AG09319 (cell line): Measurements from ENCODE around the gene GOLGA7B.

ENCODE experiments used
- DNase-seq: peaks from one replicate; pipeline ENCODE4 v3.0.0-alpha.2; 2010; ENCODE audit warnings: low read depth; ENCODE audit errors: extremely low read depth
- TF ChIP-seq, protein P1 (sequence below): IDR thresholded peaks from 2 replicates; pipeline ENCODE4 v1.5.1; 2011; ENCODE audit warnings: low read depth, mild to moderate bottlenecking, inconsistent platforms, low read length, moderate library complexity

Gene GOLGA7B

DNA sequence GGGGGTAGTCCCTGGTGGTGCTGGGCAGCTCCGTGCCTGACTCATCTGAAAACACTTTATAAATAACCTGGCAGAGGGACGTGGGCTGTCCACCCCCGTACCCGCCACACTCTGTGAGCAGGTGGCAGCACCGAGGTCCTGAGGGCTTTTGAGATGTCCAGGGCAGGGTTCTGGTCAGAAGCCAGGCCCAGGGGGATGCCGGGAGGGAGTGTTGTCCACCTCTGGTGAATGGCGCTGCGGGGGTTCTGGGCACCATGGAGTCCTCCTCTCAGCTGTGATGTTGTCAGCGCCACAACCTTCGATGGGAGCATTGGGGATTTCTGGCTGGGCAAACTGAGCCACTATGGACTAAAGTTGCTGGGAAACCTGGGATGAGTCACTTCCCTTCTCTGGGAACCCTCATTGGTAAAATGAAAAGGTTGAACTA lies 27.4 kb upstream of the GOLGA7B start:
- DNase-seq: no peak
- TF ChIP-seq, protein P1, sequence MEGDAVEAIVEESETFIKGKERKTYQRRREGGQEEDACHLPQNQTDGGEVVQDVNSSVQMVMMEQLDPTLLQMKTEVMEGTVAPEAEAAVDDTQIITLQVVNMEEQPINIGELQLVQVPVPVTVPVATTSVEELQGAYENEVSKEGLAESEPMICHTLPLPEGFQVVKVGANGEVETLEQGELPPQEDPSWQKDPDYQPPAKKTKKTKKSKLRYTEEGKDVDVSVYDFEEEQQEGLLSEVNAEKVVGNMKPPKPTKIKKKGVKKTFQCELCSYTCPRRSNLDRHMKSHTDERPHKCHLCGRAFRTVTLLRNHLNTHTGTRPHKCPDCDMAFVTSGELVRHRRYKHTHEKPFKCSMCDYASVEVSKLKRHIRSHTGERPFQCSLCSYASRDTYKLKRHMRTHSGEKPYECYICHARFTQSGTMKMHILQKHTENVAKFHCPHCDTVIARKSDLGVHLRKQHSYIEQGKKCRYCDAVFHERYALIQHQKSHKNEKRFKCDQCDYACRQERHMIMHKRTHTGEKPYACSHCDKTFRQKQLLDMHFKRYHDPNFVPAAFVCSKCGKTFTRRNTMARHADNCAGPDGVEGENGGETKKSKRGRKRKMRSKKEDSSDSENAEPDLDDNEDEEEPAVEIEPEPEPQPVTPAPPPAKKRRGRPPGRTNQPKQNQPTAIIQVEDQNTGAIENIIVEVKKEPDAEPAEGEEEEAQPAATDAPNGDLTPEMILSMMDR: no peak

DNA sequence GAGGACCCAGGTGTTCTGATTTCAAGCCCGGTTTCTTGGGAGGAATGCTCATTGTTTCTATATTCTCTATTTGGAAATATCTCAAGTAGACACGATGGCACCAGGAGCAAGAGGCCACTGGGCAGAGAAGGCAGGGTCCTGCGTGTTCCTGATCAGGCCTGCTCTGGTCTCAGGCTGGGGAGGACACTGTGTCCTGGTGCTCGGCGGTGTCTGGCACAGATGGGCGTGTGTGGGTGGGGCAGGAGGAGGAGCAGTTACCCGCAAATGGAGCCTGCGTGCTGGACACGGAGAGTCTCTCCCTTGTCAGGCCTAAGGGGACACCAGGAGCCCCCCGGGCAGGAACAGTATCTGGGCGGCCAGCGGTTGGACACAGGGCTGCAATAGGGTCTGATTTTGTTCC lies 25.9 kb upstream of the GOLGA7B start:
- no peak for DNase-seq
- TF ChIP-seq, protein P1: no peak

DNA sequence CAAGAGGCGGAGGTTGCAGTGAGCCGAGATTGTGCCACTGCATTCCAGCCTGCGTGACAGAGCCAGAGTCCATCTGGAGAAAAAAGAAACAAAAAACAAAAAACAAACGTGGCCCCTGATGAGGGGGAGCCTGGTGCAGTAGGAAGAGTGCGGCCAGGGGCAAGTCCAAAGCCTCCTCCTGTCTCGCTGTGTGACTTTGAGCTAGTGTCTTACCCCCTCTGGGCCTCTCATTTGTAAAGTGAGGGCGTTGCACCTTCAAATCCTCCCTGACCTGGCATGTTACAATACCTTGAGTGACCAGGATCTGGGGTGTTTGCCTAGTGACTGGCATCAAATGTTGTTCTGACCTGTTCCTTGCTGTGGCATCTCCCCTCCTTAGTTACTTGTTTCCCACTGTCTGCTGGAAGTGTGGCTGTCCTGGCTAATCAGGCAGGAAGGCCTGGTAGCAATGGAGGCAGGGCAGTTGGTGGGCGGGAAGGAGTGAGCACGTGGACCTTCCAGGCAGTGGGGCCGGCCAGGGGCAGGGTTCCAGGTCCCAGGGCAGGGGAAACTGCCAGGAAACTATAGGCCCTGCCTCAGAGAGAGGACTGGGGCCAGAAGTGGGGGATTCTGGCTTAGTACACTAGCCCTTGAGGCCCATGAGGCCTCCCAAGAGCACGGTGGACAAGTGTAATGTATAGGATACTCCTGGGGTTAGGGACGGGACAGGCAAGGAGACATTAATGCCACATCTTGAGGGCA lies 24.5 kb upstream of the GOLGA7B start:
- TF ChIP-seq, protein P1: no peak
- DNase-seq: no peak

DNA sequence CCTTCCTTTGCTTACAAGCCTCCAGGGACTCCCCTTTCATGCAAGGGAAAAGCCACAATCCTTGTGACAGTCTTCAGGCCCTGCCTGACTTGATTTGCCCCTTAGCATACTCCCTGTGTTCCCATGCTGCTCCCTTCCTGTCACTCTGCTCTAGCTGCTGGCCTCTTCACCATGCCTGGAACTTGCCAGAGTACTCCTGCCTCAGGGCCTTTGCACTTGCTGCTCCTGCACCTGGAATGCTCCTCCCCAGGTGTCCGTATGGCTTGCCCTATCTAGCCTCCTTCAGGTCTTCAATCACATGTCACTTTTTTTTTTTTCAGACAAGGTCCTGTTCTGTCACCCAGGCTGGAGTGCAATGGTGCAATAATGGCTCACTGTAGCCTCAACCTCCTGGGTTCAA lies 22.8 kb upstream of the GOLGA7B start:
- DNase-seq: no peak
- TF ChIP-seq, protein P1: no peak

DNA sequence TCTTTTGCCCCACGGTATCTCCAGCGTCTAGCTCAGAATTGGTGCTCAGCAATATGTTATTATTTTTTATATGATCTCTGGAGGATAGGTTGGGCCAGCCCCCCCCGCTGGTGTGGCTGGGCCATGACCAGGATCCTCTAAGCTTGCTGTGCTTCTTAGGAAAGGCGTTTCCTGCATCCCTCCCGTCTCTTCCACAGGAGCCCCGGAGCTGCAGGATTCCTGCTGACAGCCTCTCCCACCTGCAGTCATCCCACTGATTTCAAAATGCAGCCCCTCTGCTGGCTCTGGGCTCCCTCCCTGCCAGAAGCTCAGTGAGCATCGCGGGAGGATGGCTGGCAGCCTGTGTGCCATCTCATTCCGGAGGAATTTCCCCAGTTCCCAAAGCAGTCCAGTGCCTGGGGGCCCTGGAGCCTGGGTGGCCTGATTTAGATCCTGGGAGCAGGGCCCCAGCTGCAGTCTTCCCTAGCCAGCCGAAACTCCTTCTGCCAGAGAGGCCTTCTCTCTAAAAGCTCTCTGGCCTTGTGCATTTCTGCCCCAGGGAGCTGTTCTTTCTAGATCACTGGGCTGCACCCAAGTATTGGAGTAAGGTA lies 21.8 kb upstream of the GOLGA7B start:
- no peak for DNase-seq
- TF ChIP-seq, protein P1: no peak

DNA sequence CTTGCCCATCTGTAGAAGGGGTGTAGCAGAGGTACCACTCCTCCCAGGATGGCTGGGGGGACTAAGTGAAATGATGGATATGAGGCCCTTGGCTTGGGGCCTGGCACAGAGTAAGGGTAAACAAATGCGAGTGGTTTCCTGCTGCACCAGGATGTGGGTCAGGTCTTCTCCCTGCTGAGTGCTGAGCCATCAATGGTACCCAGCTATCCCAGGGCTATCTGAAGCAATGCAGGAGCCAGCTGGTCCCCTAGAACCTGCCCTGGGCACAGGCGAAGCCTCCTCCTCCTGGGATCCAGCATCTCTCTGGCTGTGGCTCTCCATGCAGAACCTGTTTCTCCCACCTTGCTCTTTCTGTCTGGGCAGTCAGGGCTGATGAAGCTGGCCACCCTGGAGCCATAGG lies 20.9 kb upstream of the GOLGA7B start:
- DNase-seq: no peak
- TF ChIP-seq, protein P1: no peak

DNA sequence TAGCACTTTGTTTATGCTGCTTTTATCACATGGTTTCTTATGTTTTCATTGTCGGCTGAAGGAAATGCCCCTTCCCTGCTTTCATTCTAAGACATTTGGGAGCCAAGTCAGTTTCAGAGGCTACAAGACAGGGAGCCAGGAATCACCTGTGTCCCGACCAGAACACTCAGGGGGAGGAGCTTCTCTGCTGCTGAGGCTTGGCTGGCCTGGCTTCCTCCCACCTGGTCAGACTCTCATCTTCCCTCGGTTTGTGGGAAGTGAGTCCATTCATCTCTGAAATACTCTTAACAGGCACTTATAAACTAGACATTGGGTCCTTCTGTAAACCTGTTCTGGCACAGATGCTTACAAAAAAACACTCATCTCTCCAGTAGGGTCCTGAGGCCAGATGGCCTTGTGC lies 19.6 kb upstream of the GOLGA7B start:
- TF ChIP-seq, protein P1: no peak
- no peak for DNase-seq
